Endothelial cell of umbilical vein (primary cell): Measurements from ENCODE around the gene SLC25A21. TPM values are rescaled to one million over a fixed set of nuclear protein-coding genes. Genes with fewer than 3 reads are reported as not detected.
"Not testable (repeated sequence)": the region's sequence is repeated elsewhere in the genome, so short reads cannot be mapped to it uniquely, and the experiment has no call there.

Experiments
- BruUV-seq: library from RNA; stranded (reverse); fragments of 400-500 nt; replicated peaks from 2 replicates; lab custom pipeline; 2021; lab: Mats Ljungman, UMichigan
- CTCF ChIA-PET: fragments of 300-600, 350-600 bp; sonication (Branson Sonifier 250); formaldehyde crosslinking; loops from one replicate; lab custom pipeline; 2021; ENCODE audit warnings: antibody characterized with exemption, inconsistent platforms; lab: Charles Lee
- POLR2A ChIA-PET: fragments of 300-600, 350-600 bp; sonication (Branson Sonifier 250); formaldehyde crosslinking; loops from one replicate; lab custom pipeline; 2021; ENCODE audit warnings: antibody characterized with exemption, inconsistent platforms; lab: Charles Lee
- DNase-seq: peaks from one replicate; pipeline ENCODE4 v3.0.0-alpha.2; 2011; ENCODE audit warnings: low read depth, low spot score
- FAIRE-seq: peaks from 2 replicates; lab custom pipeline; 2011; peaks lifted over from hg19 to GRCh38; lab: Jason Lieb, UNC
- H2AFZ ChIP-seq: 2 replicates; pipeline ENCODE4 v1.6.0; 2012; ENCODE audit warnings: low read depth, low read length, control low read depth, inconsistent platforms
- H3K27ac ChIP-seq: 2 replicates; pipeline ENCODE4 v1.5.1; 2011; ENCODE audit warnings: low read depth, mild to moderate bottlenecking, control low read depth, low read length, moderate library complexity; ENCODE audit not compliant: insufficient read depth
- H3K27me3 ChIP-seq, 2 experiments: 2 replicates each; pipeline versions ENCODE4 v1.6.0 to v1.6.1; 2011; ENCODE audit warnings: low read length in 2 of 2, mixed read lengths in 1 of 2; ENCODE audit not compliant: control insufficient read depth in 2 of 2, insufficient read depth in 2 of 2
- H3K36me3 ChIP-seq, 2 experiments: 2 replicates in 1 of 2; 3 replicates in 1 of 2; pipeline ENCODE4 v1.5.1; 2011; ENCODE audit warnings: low read length in 2 of 2, mild to moderate bottlenecking in 1 of 2, moderate library complexity in 1 of 2; ENCODE audit not compliant: control insufficient read depth in 2 of 2, insufficient read depth in 2 of 2; ENCODE audit errors: extremely low read depth in 1 of 2
- H3K4me1 ChIP-seq: 3 replicates; pipeline ENCODE4 v1.5.1; 2011; ENCODE audit warnings: mild to moderate bottlenecking, low read length; ENCODE audit not compliant: control insufficient read depth, insufficient read depth; ENCODE audit errors: extremely low read depth
- H3K4me2 ChIP-seq: 2 replicates; pipeline ENCODE4 v1.6.1; 2011; ENCODE audit warnings: low read length, control low read depth, mixed read lengths; ENCODE audit not compliant: insufficient read depth
- H3K4me3 ChIP-seq, 3 experiments: fragments of 200-600 bp in 1 of 3; sonication (generic), shearing (Covaris generic) in 1 of 3; replicated peaks in 1 of 3; 2 replicates each; pipeline ENCODE4 v1.5.1; 2011 to 2016; ENCODE audit warnings: control low read depth in 3 of 3, low read length in 3 of 3, mild to moderate bottlenecking in 2 of 3, inconsistent platforms in 1 of 3, low read depth in 1 of 3, moderate library complexity in 1 of 3; ENCODE audit not compliant: insufficient read depth in 1 of 3
- H3K79me2 ChIP-seq: 2 replicates; pipeline ENCODE4 v1.6.0; 2012; ENCODE audit warnings: low read length, inconsistent platforms; ENCODE audit not compliant: control insufficient read depth, insufficient read depth
- H3K9ac ChIP-seq: replicated peaks from 2 replicates; pipeline ENCODE3; 2011; ENCODE audit warnings: low read length, control low read depth; ENCODE audit not compliant: insufficient read depth; ENCODE audit errors: extremely low read depth
- H3K9me1 ChIP-seq: replicated peaks from 3 replicates; pipeline ENCODE4 v1.6.0; 2011; ENCODE audit warnings: mild to moderate bottlenecking, low read length; ENCODE audit not compliant: control insufficient read depth, insufficient read depth; ENCODE audit errors: extremely low read depth
- H3K9me3 ChIP-seq: replicated peaks from 2 replicates; pipeline ENCODE4 v1.5.1; 2012; ENCODE audit warnings: low read length, inconsistent platforms; ENCODE audit not compliant: control insufficient read depth, insufficient read depth
- H4K20me1 ChIP-seq: replicated peaks from 2 replicates; pipeline ENCODE3; 2011; ENCODE audit warnings: mild to moderate bottlenecking, low read length; ENCODE audit not compliant: control insufficient read depth, insufficient read depth; ENCODE audit errors: extremely low read depth
- EZH2 ChIP-seq: IDR thresholded peaks from 2 replicates; pipeline ENCODE4 v1.6.1; 2012; ENCODE audit warnings: borderline replicate concordance, low read depth, mild to moderate bottlenecking, moderate library complexity, low read length, inconsistent platforms; ENCODE audit not compliant: severe bottlenecking
- FOS ChIP-seq: IDR thresholded peaks from 2 replicates; pipeline ENCODE4 v1.6.1; 2011; ENCODE audit warnings: mild to moderate bottlenecking, low read length, moderate library complexity, borderline replicate concordance; ENCODE audit not compliant: insufficient read depth
- GATA2 ChIP-seq: IDR thresholded peaks from 2 replicates; pipeline ENCODE4 v1.7.0; 2011; ENCODE audit warnings: low read depth, mild to moderate bottlenecking, moderate library complexity, mixed read lengths, low read length; ENCODE audit not compliant: insufficient read length, insufficient read depth
- JUN ChIP-seq: IDR thresholded peaks from 2 replicates; pipeline ENCODE4 v1.6.1; 2011; ENCODE audit warnings: borderline replicate concordance, low read depth; ENCODE audit not compliant: insufficient read length, insufficient read depth
- MYC ChIP-seq: IDR thresholded peaks from one replicate; pipeline ENCODE4 v1.6.1; 2011; ENCODE audit warnings: mild to moderate bottlenecking, low read depth, low read length
- POLR2A ChIP-seq: IDR thresholded peaks from 2 replicates; pipeline ENCODE4 v1.6.1; 2012; ENCODE audit warnings: low read depth, mild to moderate bottlenecking, control low read depth, low read length
- POLR2AphosphoS5 ChIP-seq: IDR thresholded peaks from 2 replicates; pipeline ENCODE4 v1.6.1; 2012; ENCODE audit warnings: low read depth, mild to moderate bottlenecking, control low read depth, low read length, moderate library complexity; ENCODE audit not compliant: insufficient read depth
- dilution Hi-C: fragments of 300-500 bp; cut with MboI; formaldehyde crosslinking; loops from one replicate; pipeline ENCODE4 v1.15.0; 2019; ENCODE audit warnings: low sequenced_read_pairs; ENCODE audit not compliant: extremely low pct_ligation_motif_present
- intact Hi-C: fragments of 100-400 bp; cut with micrococcal nuclease; formaldehyde crosslinking; loops from one replicate; pipeline ENCODE4 v1.10.0; 2022
- polyA plus RNA-seq, 4 experiments: library from polyadenylated mRNA; depleted of rRNA in 3 of 4; stranded (reverse) in 3 of 4; unstranded in 1 of 4; fragments of >200 nt; gene quantifications; 2 replicates each; pipeline versions ENCODE4 v1.2.1 to v1.2.3, GENCODE V29; 2011 to 2012; ENCODE audit warnings: missing spikeins in 1 of 4
- total RNA-seq: library from RNA; stranded (reverse); gene quantifications from 2 replicates; pipeline ENCODE4 v1.2.3, GENCODE V29; 2021
- TF ChIP-seq, protein P1 (sequence below), 2 donors: IDR thresholded peaks; 1 replicate in 1 of 2; 2 replicates in 1 of 2; pipeline ENCODE4 v1.5.1; 2011; ENCODE audit warnings: low read length in 2 of 2, mild to moderate bottlenecking in 2 of 2, moderate library complexity in 2 of 2, control low read depth in 1 of 2, inconsistent platforms in 1 of 2, low read depth in 1 of 2; ENCODE audit not compliant: insufficient read depth in 1 of 2; ENCODE audit errors: extremely low read depth in 1 of 2
- TF ChIP-seq, protein P2 (sequence below): IDR thresholded peaks from 2 replicates; pipeline ENCODE4 v1.6.1; 2011; ENCODE audit not compliant: insufficient read depth, insufficient read length

SLC25A21 gene
- total and polyA plus RNA-seq, 2 donors (not counting 3 experiments of a cell fraction or from before 2014, with no cell fraction given): 0.98 to 1.4 TPM

DNA sequence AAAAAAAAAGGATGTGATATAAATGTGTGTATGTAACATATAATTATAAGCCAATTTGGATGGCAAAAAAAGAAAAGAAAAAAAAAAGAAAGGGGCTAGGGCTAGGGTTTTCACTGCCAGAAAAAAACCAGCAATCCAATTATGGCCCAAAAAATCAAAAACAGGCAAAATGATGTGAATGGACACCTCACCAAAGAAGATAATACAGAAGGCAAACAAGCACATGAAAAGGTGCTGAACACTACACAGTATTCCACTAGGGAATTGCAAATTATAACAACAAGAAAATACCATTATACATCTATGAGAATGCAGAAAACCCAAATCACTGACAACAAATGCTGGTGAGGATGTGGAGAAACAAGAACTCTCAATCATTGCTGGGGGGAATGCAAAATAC is 13.3 kb upstream of the SLC25A21 start:
- TF ChIP-seq POLR2A: no peak
- TF ChIP-seq POLR2AphosphoS5: no peak
- no peak for TF ChIP-seq JUN
- TF ChIP-seq, protein P1, sequence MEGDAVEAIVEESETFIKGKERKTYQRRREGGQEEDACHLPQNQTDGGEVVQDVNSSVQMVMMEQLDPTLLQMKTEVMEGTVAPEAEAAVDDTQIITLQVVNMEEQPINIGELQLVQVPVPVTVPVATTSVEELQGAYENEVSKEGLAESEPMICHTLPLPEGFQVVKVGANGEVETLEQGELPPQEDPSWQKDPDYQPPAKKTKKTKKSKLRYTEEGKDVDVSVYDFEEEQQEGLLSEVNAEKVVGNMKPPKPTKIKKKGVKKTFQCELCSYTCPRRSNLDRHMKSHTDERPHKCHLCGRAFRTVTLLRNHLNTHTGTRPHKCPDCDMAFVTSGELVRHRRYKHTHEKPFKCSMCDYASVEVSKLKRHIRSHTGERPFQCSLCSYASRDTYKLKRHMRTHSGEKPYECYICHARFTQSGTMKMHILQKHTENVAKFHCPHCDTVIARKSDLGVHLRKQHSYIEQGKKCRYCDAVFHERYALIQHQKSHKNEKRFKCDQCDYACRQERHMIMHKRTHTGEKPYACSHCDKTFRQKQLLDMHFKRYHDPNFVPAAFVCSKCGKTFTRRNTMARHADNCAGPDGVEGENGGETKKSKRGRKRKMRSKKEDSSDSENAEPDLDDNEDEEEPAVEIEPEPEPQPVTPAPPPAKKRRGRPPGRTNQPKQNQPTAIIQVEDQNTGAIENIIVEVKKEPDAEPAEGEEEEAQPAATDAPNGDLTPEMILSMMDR (IDR thresholded peaks at IDR 0.05; ENCODE audit: extremely low read depth in 1 of 2, insufficient read depth in 1 of 2, low read depth in 1 of 2, low read length in 2 of 2): no peak
- TF ChIP-seq FOS: no peak
- TF ChIP-seq EZH2: no peak
- no peak for TF ChIP-seq MYC
- no peak for TF ChIP-seq GATA2
- TF ChIP-seq, protein P2, sequence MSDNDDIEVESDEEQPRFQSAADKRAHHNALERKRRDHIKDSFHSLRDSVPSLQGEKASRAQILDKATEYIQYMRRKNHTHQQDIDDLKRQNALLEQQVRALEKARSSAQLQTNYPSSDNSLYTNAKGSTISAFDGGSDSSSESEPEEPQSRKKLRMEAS: no peak
- no peaks in the 10 kb centered on the region for H3K27me3 ChIP-seq
- CTCF ChIA-PET: interaction anchor here (1.6 kb wide), 1 partner anchor 45 kb away, joined by 5 read pairs; no protein-coding TSS in a partner anchor
- H3K9me1 ChIP-seq: no peaks in the 10 kb centered on the region
- no peaks in the 10 kb centered on the region for H3K79me2 ChIP-seq
- BruUV-seq: no TSS peak
- no peak overlapping the region for H3K4me2 ChIP-seq
- FAIRE-seq (no peak), DNase-seq (no peak)
- no peak overlapping the region for H3K27ac ChIP-seq
- intact Hi-C loops: no loop called here
- H4K20me1 ChIP-seq: no peaks in the 10 kb centered on the region
- dilution Hi-C loops: no loop called here
- H2AFZ ChIP-seq: no peak overlapping the region
- no peaks in the 10 kb centered on the region for H3K4me1 ChIP-seq
- POLR2A ChIA-PET: no interaction called here
- no peaks in the 10 kb centered on the region for H3K9me3 ChIP-seq
- no peak overlapping the region for H3K4me3 ChIP-seq
- no peak overlapping the region for H3K9ac ChIP-seq
- no peaks in the 10 kb centered on the region for H3K36me3 ChIP-seq

DNA sequence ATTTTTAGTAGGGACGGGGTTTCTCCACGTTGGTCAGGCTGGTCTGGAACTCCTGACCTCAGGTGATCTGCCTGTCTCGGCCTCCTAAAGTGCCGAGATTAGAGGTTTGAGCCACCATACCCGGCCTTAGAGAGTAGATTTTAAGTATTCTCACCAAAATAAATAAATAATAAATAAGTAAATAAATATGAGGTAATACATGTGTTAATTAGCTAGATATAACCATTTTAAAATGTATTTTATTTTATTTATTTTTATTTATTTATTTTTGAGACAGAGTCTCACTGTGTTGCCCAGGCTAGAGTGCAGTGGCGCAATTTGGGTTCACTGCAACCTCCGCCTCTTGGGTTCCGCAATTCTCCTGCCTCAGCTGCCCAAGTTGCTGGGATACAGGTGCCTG is 12.1 kb upstream of the SLC25A21 start:
- H3K4me1 ChIP-seq, H3K9ac ChIP-seq, H3K9me1 ChIP-seq, H3K36me3 ChIP-seq, H3K79me2 ChIP-seq, H3K4me2 ChIP-seq, BruUV-seq, H3K27ac ChIP-seq, H3K9me3 ChIP-seq, dilution Hi-C loops, POLR2A ChIA-PET, H2AFZ ChIP-seq, H3K4me3 ChIP-seq, FAIRE-seq, H4K20me1 ChIP-seq, DNase-seq, H3K27me3 ChIP-seq, intact Hi-C loops: not testable (repeated sequence)
- CTCF ChIA-PET: interaction anchor here (0.7 to 1.6 kb wide), 3 partner anchors 11 to 380 kb away, joined by 3 to 5 read pairs (median 3); no protein-coding TSS in a partner anchor
